ENCODE data around the gene RSPRY1. TPM values are rescaled to one million over a fixed set of nuclear protein-coding genes. Genes with fewer than 3 reads are reported as not detected.

The RSPRY1 gene
- polyA plus RNA-seq, 2 of the 4 experiments (the other 2 are of a cell fraction): 32.2 to 50.0 TPM

DNA sequence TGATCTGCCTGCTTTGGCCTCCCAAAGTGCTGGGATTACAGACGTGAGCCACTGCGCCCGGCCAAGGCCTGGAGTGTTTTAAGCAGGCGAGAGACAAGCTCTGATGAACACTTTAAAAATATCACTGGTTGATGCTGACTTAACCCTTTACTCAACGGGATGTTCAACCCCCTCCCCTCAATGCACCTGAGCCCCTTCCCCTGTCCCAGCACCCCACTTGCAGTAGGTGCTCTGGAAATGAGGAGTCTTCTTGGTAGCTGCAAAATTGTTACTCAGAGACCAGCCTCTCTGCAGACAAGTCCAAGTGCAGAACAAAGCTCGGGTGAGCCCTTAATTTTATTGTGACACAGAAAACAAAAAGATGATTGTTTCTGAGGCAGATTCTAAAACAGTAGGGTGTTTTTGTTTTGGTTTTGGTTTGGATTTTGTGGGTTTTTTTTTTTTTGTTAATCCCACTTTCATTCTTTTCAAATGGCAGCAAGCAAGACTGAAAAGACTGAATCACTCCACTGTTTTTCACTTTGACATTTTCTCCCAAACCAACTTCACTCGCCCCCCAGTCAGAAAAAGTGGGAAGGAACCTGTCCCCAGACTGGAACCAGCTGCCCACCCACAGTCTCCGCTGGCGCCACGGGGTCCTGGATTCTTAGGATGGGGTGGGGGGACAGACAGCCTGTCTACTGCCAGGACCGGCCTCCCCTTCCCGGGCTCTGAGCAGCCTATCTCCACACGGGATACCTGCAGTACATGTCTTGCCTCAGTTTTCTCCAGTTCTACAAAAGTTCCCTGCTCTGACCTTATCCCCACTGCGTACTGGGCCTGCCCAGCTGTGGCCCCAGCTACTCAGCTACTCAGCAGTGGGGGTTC, 103.5 kb downstream of the RSPRY1 start:
- FAIRE-seq (no peak), ATAC-seq (no peak; a peak in 1 of 6 replicates), DNase-seq (ENCODE audit: low read depth in 1 of 2, low spot score in 1 of 2) (no peak)
- no peak overlapping the region for H3K4me3 ChIP-seq
- no peaks in the 10 kb centered on the region for H3K9me3 ChIP-seq
- CTCF ChIA-PET: interaction anchor here (1.2 to 4.1 kb wide), 3 partner anchors 11 to 207 kb away, joined by 3 to 25 read pairs (median 14); no protein-coding TSS in a partner anchor
- no peak for TF ChIP-seq ZNF302 (CRISPR knock-in tag; IDR thresholded peaks at IDR 0.05)
- TF ChIP-seq EP300 (IDR thresholded peaks at IDR 0.05): no peak
- TF ChIP-seq ESRRA (IDR thresholded peaks at IDR 0.05; ENCODE audit: borderline replicate concordance, low read length): no peak
- no peak for TF ChIP-seq CHD2 (IDR thresholded peaks at IDR 0.05; ENCODE audit: low read length, partially characterized antibody)
- TF ChIP-seq, protein P1, sequence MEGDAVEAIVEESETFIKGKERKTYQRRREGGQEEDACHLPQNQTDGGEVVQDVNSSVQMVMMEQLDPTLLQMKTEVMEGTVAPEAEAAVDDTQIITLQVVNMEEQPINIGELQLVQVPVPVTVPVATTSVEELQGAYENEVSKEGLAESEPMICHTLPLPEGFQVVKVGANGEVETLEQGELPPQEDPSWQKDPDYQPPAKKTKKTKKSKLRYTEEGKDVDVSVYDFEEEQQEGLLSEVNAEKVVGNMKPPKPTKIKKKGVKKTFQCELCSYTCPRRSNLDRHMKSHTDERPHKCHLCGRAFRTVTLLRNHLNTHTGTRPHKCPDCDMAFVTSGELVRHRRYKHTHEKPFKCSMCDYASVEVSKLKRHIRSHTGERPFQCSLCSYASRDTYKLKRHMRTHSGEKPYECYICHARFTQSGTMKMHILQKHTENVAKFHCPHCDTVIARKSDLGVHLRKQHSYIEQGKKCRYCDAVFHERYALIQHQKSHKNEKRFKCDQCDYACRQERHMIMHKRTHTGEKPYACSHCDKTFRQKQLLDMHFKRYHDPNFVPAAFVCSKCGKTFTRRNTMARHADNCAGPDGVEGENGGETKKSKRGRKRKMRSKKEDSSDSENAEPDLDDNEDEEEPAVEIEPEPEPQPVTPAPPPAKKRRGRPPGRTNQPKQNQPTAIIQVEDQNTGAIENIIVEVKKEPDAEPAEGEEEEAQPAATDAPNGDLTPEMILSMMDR (IDR thresholded peaks at IDR 0.05): no peak
- WGBS (ENCODE audit: missing lambda C conversion rate): 64% methylated on average over 9 of the region's 14 CpGs
- H3K4me2 ChIP-seq: no peak overlapping the region
- 0 out of 3 replicates have a peak, but pooled peaks cover 5% of the 10 kb centered on the region for H3K4me1 ChIP-seq
- H3K27ac ChIP-seq: no peak overlapping the region
- POLR2A ChIA-PET: interaction anchor here (1.1 kb wide), 1 partner anchor 24 kb away, joined by 3 read pairs; no protein-coding TSS in a partner anchor

Other genes with a start within 250 kb of the RSPRY1 start
- gene CETP, start 224.4 kb upstream of the RSPRY1 start, polyA plus RNA-seq (2011; rRNA removed): not detected in 2 replicates
- gene CETP, start 224.4 kb upstream of the RSPRY1 start, polyA plus RNA-seq (2017; fragmentation: RNase III; extraction: RNeasy Plus Mini Kit Qiagen cat#74134 plus additional on column Dnase treatment): not detected in 3 replicates
- 2.5 and 2.6 TPM in 2 replicates for gene NLRC5, start 196.8 kb upstream of the RSPRY1 start, polyA plus RNA-seq (2011; rRNA removed)
- gene NLRC5, start 196.8 kb upstream of the RSPRY1 start, polyA plus RNA-seq (2017; fragmentation: RNase III; extraction: RNeasy Plus Mini Kit Qiagen cat#74134 plus additional on column Dnase treatment): 3.4 to 3.6 TPM (median 3.5 TPM) in 3 replicates
- gene CPNE2, start 93.7 kb upstream of the RSPRY1 start, polyA plus RNA-seq (2011; rRNA removed): 36.7 and 44.4 TPM in 2 replicates
- 32.2 to 37.7 TPM (median 36.7 TPM) in 3 replicates for gene CPNE2, start 93.7 kb upstream of the RSPRY1 start, polyA plus RNA-seq (2017; fragmentation: RNase III; extraction: RNeasy Plus Mini Kit Qiagen cat#74134 plus additional on column Dnase treatment)
- 128 and 155 TPM in 2 replicates for gene PSME3IP1, start 290 bp upstream of the RSPRY1 start, polyA plus RNA-seq (2011; rRNA removed)
- gene PSME3IP1, start 290 bp upstream of the RSPRY1 start, polyA plus RNA-seq (2017; fragmentation: RNase III; extraction: RNeasy Plus Mini Kit Qiagen cat#74134 plus additional on column Dnase treatment): 157 to 159 TPM (median 158 TPM) in 3 replicates
- gene ARL2BP, start 58.9 kb downstream of the RSPRY1 start, polyA plus RNA-seq (2011; rRNA removed): 117 and 126 TPM in 2 replicates
- 64.0 to 68.7 TPM (median 67.0 TPM) in 3 replicates for gene ARL2BP, start 58.9 kb downstream of the RSPRY1 start, polyA plus RNA-seq (2017; fragmentation: RNase III; extraction: RNeasy Plus Mini Kit Qiagen cat#74134 plus additional on column Dnase treatment)
- 3.3 and 3.7 TPM in 2 replicates for gene PLLP, start 98.3 kb downstream of the RSPRY1 start, polyA plus RNA-seq (2011; rRNA removed)
- gene PLLP, start 98.3 kb downstream of the RSPRY1 start, polyA plus RNA-seq (2017; fragmentation: RNase III; extraction: RNeasy Plus Mini Kit Qiagen cat#74134 plus additional on column Dnase treatment): 1.5 to 1.9 TPM (median 1.8 TPM) in 3 replicates
- not detected in 2 replicates for gene CCL22, start 172.5 kb downstream of the RSPRY1 start, polyA plus RNA-seq (2011; rRNA removed)
- gene CCL22, start 172.5 kb downstream of the RSPRY1 start, polyA plus RNA-seq (2017; fragmentation: RNase III; extraction: RNeasy Plus Mini Kit Qiagen cat#74134 plus additional on column Dnase treatment): not detected in 3 replicates
- 0.10 and 0.17 TPM in 2 replicates for gene CX3CL1, start 186.2 kb downstream of the RSPRY1 start, polyA plus RNA-seq (2011; rRNA removed)
- 0.08 to 0.17 TPM (median 0.08 TPM) in 3 replicates for gene CX3CL1, start 186.2 kb downstream of the RSPRY1 start, polyA plus RNA-seq (2017; fragmentation: RNase III; extraction: RNeasy Plus Mini Kit Qiagen cat#74134 plus additional on column Dnase treatment)
- gene CCL17, start 218.4 kb downstream of the RSPRY1 start, polyA plus RNA-seq (2011; rRNA removed): not detected in 2 replicates
- not detected in 3 replicates for gene CCL17, start 218.4 kb downstream of the RSPRY1 start, polyA plus RNA-seq (2017; fragmentation: RNase III; extraction: RNeasy Plus Mini Kit Qiagen cat#74134 plus additional on column Dnase treatment)